ENCODE results near the gene DCAKD. TPM values are rescaled to one million over a fixed set of nuclear protein-coding genes. Genes with fewer than 3 reads are reported as not detected.

Gene DCAKD
- total RNA-seq, 5 donors from 2014 or later (not counting 1 experiment from before 2014, with no cell fraction given), result 18.7 to 40.7 (median 29.7) TPM

DNA sequence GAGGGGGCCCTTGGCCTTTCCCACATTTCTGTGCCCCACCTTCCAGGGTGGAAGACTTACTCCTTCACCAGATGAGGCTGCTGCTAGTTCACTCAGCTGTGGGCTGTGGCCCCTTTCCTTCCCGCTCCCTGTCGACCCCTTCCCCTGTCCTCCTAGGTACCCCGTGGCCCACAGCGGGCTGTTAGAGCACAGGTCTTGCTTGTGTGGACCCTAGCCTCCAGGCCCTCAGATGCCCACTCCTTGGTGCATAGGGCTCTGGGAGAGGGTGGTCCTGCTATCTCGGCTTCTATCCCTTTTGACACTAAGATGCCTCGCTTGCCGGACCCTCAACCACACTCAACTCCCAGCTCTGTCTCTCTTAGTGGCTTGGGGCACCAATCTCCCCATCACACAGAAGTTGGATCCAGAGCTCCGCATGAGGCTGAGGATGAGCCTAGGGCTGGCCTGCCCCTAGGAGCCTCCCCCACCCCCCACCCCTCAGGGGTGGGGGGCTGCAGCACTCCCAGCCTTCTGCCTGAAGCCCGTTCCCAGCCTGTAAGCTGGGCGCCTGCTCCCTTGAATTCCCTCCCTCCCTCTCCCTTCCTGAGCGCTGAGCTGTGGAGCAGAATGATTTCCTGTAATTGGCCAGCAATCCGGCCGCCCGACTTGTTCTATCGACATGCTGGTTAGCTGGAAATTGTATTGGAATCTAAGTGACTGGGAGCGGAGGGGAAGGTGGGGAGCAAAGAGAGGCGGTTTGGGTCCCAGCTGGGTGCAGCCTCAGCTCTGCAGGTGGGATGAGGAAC, 30.9 kb downstream of the DCAKD start:
- POLR2A ChIA-PET, result no interaction called here

GRCh38 chr17:45018848-45019711, 32.4 kb downstream of the DCAKD start:
- 2% methylated on average over 70 of the region's 82 CpGs for WGBS (ENCODE audit: insufficient coverage)
- H3K36me3 Mint-ChIP-seq, result peaks cover 3% of the 10 kb centered on the region

More for the DNA sequence above, 30.9 kb downstream of the DCAKD start:
- Histone ChIP-seq H3K4me1 (ENCODE audit: control insufficient read depth in 1 of 2, extremely low read depth in 1 of 2, insufficient read depth in 2 of 2, low read length in 2 of 2) (peaks cover 3 to 33% of the 10 kb centered on the region in 2 experiments), H3K36me3 (ENCODE audit: control insufficient read depth in 2 of 2, extremely low read depth in 1 of 2, insufficient read depth in 1 of 2, low read length in 1 of 2) (peaks cover 0 to 9% of the 10 kb centered on the region in 2 donors), H3K27me3 (replicated peaks in 1 of 2; ENCODE audit: control insufficient read depth in 2 of 2, extremely low read depth in 1 of 2, insufficient read depth in 2 of 2, low read length in 1 of 2) (peaks cover 7 to 62% of the 10 kb centered on the region in 2 experiments), H3K9me3 (no peaks in the 10 kb centered on the region), H3K4me3 (ENCODE audit: control insufficient read depth in 1 of 2, extremely low read depth in 1 of 2, low read length in 1 of 2) (no peak overlapping the region), H3K27ac (ENCODE audit: low read length) (no peak overlapping the region)
- H3K27me3 Mint-ChIP-seq, result peaks cover 37 to 42% of the 10 kb centered on the region in 2 donors
- CTCF ChIA-PET, result interaction anchor here in 1 of 2 donors (1.1 to 1.7 kb wide), 2 partner anchors 140 to 245 kb away, joined by 3 read pairs; no protein-coding TSS in a partner anchor
- H3K9me3 Mint-ChIP-seq, result no peaks in the 10 kb centered on the region
- H3K4me3 Mint-ChIP-seq, result peak overlapping the region in 2 of 3 donors; percentile 73 to 90
- DNase-seq (no peak), ATAC-seq (replicated peaks in 1 of 4) (no peak)
- H3K36me3 Mint-ChIP-seq, result peaks cover 4% of the 10 kb centered on the region
- 70% methylated on average over 3 of the region's 17 CpGs for WGBS (ENCODE audit: insufficient coverage)
- H3K27ac Mint-ChIP-seq, result no peak overlapping the region
- H3K4me1 Mint-ChIP-seq, result peaks cover 20 to 30% (median 24%) of the 10 kb centered on the region in 3 donors

GRCh38 chr17:45018514-45018847, 33.0 kb downstream of the DCAKD start:
- Histone ChIP-seq H3K36me3 (ENCODE audit: control insufficient read depth in 2 of 2, extremely low read depth in 1 of 2, insufficient read depth in 1 of 2, low read length in 1 of 2) (peaks cover 0 to under 1% of the 10 kb centered on the region in 2 donors), H3K27me3 (replicated peaks in 1 of 2; ENCODE audit: control insufficient read depth in 2 of 2, extremely low read depth in 1 of 2, insufficient read depth in 2 of 2, low read length in 1 of 2) (peaks cover 7 to 64% of the 10 kb centered on the region in 2 experiments), H3K9me3 (no peaks in the 10 kb centered on the region), H3K4me3 (ENCODE audit: control insufficient read depth in 1 of 2, extremely low read depth in 1 of 2, low read length in 1 of 2) (peak overlapping the region; percentile 35 to 58), H3K4me1 (ENCODE audit: control insufficient read depth in 1 of 2, extremely low read depth in 1 of 2, insufficient read depth in 2 of 2, low read length in 2 of 2) (peaks cover 3 to 33% of the 10 kb centered on the region in 2 experiments), H3K27ac (ENCODE audit: low read length) (no peak overlapping the region)
- WGBS (ENCODE audit: insufficient coverage), result 55% methylated on average over 4 of the region's 4 CpGs
- Mint-ChIP-seq H3K27me3 (peaks cover 37 to 42% of the 10 kb centered on the region in 2 donors), H3K9me3 (no peaks in the 10 kb centered on the region), H3K36me3 (no peaks in the 10 kb centered on the region), H3K4me1 (peaks cover 20 to 30% (median 24%) of the 10 kb centered on the region in 3 donors), H3K27ac (no peak overlapping the region), H3K4me3 (peak overlapping the region; percentile 76 to 90 (median 80))
- ATAC-seq (replicated peaks in 1 of 4), result no peak
- CTCF ChIA-PET, result no interaction called here
- no peak for DNase-seq
- POLR2A ChIA-PET, result interaction anchor here in 1 of 2 donors (0.6 kb wide), 1 partner anchor 15 kb away, joined by 3 read pairs; no protein-coding TSS in a partner anchor

More at GRCh38 chr17:45018848-45019711, 32.4 kb downstream of the DCAKD start:
- ATAC-seq (replicated peaks in 1 of 4) (peak; percentile 65 to 80 (median 75)), DNase-seq (peak in 18 of 35 experiments; percentile 9 to 65 (median 24))
- peak overlapping the region; percentile 35 to 58 for H3K4me3 ChIP-seq (ENCODE audit: control insufficient read depth in 1 of 2, extremely low read depth in 1 of 2, low read length in 1 of 2)
- Mint-ChIP-seq H3K4me1 (peaks cover 20 to 30% (median 24%) of the 10 kb centered on the region in 3 donors), H3K9me3 (no peaks in the 10 kb centered on the region), H3K27me3 (peaks cover 37 to 42% of the 10 kb centered on the region in 2 donors), H3K27ac (no peak overlapping the region), H3K4me3 (peak overlapping the region; percentile 76 to 90 (median 80))
- POLR2A ChIA-PET, result interaction anchor here in 1 of 2 donors (0.6 kb wide), 1 partner anchor 16 kb away, joined by 3 read pairs; no protein-coding TSS in a partner anchor
- H3K9me3 ChIP-seq, result no peaks in the 10 kb centered on the region
- CTCF ChIA-PET, result interaction anchor here in 1 of 2 donors (1.1 kb wide), 1 partner anchor 138 kb away, joined by 3 read pairs; no protein-coding TSS in a partner anchor
- peaks cover 0 to 7% of the 10 kb centered on the region in 2 donors for H3K36me3 ChIP-seq (ENCODE audit: control insufficient read depth in 2 of 2, extremely low read depth in 1 of 2, insufficient read depth in 1 of 2, low read length in 1 of 2)
- peaks cover 7 to 64% of the 10 kb centered on the region in 2 experiments for H3K27me3 ChIP-seq (replicated peaks in 1 of 2; ENCODE audit: control insufficient read depth in 2 of 2, extremely low read depth in 1 of 2, insufficient read depth in 2 of 2, low read length in 1 of 2)
- peaks cover 3 to 33% of the 10 kb centered on the region in 2 experiments for H3K4me1 ChIP-seq (ENCODE audit: control insufficient read depth in 1 of 2, extremely low read depth in 1 of 2, insufficient read depth in 2 of 2, low read length in 2 of 2)
- no peak overlapping the region for H3K27ac ChIP-seq (ENCODE audit: low read length)

GRCh38 chr17:45016823-45017222, 34.6 kb downstream of the DCAKD start:
- no peak for ATAC-seq (replicated peaks in 1 of 4)
- Mint-ChIP-seq H3K4me1 (peaks cover 20 to 30% (median 24%) of the 10 kb centered on the region in 3 donors), H3K36me3 (no peaks in the 10 kb centered on the region), H3K9me3 (no peaks in the 10 kb centered on the region), H3K27ac (no peak overlapping the region), H3K4me3 (no peak overlapping the region), H3K27me3 (peaks cover 37 to 42% of the 10 kb centered on the region in 2 donors)
- Histone ChIP-seq H3K9me3 (no peaks in the 10 kb centered on the region), H3K4me3 (ENCODE audit: control insufficient read depth in 1 of 2, extremely low read depth in 1 of 2, low read length in 1 of 2) (no peak overlapping the region), H3K4me1 (ENCODE audit: control insufficient read depth in 1 of 2, extremely low read depth in 1 of 2, insufficient read depth in 2 of 2, low read length in 2 of 2) (peaks cover 3 to 27% of the 10 kb centered on the region in 2 experiments), H3K27ac (ENCODE audit: low read length) (no peak overlapping the region), H3K36me3 (ENCODE audit: control insufficient read depth in 2 of 2, extremely low read depth in 1 of 2, insufficient read depth in 1 of 2, low read length in 1 of 2) (no peaks in the 10 kb centered on the region), H3K27me3 (replicated peaks in 1 of 2; ENCODE audit: control insufficient read depth in 2 of 2, extremely low read depth in 1 of 2, insufficient read depth in 2 of 2, low read length in 1 of 2) (peaks cover 7 to 63% of the 10 kb centered on the region in 2 experiments)
- ChIA-PET POLR2A (no interaction called here), CTCF (no interaction called here)
- 81% methylated on average over 5 of the region's 5 CpGs for WGBS (ENCODE audit: insufficient coverage)
- no peak for DNase-seq

DNA sequence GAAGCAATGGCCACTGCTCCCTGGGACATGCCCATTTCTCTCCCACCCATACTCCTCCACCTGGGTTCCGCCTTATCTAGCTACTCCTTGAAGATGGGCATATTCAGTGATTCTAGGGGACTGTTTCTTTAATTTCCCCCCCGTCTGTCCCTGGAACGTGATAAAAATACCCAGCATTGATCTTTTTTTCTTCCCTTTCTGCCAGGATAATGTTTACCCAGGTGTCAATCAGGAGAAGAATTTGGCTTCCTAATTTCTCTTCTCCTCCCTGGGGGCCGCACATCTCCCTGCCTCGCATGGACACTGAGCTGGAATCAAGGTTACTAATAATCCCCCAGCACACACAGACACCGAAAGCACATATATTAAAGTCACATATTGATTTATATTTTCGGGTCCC, 35.2 kb downstream of the DCAKD start:
- no peaks in the 10 kb centered on the region for H3K9me3 ChIP-seq
- no peak overlapping the region for H3K27ac ChIP-seq (ENCODE audit: low read length)
- H3K27me3 ChIP-seq (replicated peaks in 1 of 2; ENCODE audit: control insufficient read depth in 2 of 2, extremely low read depth in 1 of 2, insufficient read depth in 2 of 2, low read length in 1 of 2), result peaks cover 4 to 57% of the 10 kb centered on the region in 2 experiments
- Mint-ChIP-seq H3K27ac (no peak overlapping the region), H3K36me3 (no peaks in the 10 kb centered on the region), H3K27me3 (peaks cover 34 to 37% of the 10 kb centered on the region in 2 donors), H3K4me3 (no peak overlapping the region), H3K4me1 (peaks cover 16 to 25% (median 18%) of the 10 kb centered on the region in 3 donors), H3K9me3 (no peaks in the 10 kb centered on the region)
- no peaks in the 10 kb centered on the region for H3K36me3 ChIP-seq (ENCODE audit: control insufficient read depth in 2 of 2, extremely low read depth in 1 of 2, insufficient read depth in 1 of 2, low read length in 1 of 2)
- no peak overlapping the region for H3K4me3 ChIP-seq (ENCODE audit: control insufficient read depth in 1 of 2, extremely low read depth in 1 of 2, low read length in 1 of 2)
- WGBS (ENCODE audit: insufficient coverage), result 77% methylated on average over 3 of the region's 7 CpGs
- DNase-seq (no peak), ATAC-seq (replicated peaks in 1 of 4) (no peak)
- ChIA-PET CTCF (no interaction called here), POLR2A (no interaction called here)
- H3K4me1 ChIP-seq (ENCODE audit: control insufficient read depth in 1 of 2, extremely low read depth in 1 of 2, insufficient read depth in 2 of 2, low read length in 2 of 2), result peaks cover 0 to 21% of the 10 kb centered on the region in 2 experiments
